ENCODE data around the gene TRIO.
"Not testable (repeated sequence)": the region's sequence is repeated elsewhere in the genome, so short reads cannot be mapped to it uniquely, and the experiment has no call there.

Gene TRIO

GRCh38 chr5:14383923-14384322 is 240.8 kb downstream of the TRIO start:
- DNase-seq (ENCODE audit: low read depth, low spot score) = no peak

DNA sequence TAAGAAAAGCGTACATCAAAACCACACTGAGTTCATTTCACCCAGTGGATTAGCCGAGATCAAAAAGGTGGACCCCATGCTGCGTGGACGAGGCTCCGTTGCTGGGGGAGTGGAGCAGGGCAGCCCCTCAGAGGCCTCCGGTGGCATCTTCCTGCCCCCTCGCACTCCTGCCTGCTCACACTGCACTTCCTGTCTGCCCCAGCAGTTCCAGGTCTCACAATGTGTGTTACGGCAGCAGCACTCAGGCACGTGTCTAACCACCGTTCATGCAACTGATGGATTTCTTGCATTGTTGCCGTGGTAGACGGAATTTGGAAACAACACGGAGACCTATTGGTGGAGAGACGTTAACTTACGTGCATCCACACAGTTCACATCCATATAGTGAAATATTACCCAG is 241.9 kb downstream of the TRIO start:
- DNase-seq (ENCODE audit: low read depth, low spot score) = no peak

DNA sequence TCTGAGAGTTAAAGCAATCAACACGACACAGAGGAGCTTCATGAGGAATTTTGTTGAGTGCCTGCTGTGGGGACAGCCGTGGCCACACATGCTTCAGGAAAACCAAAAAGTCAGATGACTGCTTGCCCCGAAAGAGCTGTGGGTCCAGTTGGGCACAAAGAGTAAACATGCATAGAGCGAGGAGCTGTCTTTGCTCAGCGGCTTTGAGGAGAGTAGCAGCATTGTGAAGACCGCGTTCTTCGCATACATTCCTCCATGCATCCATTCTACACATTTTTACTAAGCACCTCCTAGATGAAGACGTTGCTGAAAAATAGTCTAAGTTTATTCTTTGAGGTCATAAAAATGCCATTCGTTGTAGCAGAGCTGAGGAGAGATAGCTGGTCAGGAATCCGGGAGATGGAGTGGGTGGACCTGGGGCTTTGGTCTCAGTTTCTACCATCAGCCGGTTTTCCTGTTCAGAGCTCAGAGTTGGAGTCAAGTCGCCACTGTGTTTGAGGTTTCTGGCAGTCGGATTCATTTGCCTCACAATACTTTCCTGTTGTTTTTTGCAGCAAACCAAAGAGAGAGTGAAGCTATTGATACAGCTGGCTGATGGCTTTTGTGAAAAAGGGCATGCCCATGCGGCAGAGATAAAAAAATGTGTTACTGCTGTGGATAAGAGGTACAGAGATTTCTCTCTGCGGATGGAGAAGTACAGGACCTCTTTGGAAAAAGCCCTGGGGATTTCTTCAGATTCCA is 243.9 kb downstream of the TRIO start:
- DNase-seq (ENCODE audit: low read depth, low spot score) = no peak

GRCh38 chr5:14388741-14389140 is 245.6 kb downstream of the TRIO start:
- no peak for DNase-seq (ENCODE audit: low read depth, low spot score)

DNA sequence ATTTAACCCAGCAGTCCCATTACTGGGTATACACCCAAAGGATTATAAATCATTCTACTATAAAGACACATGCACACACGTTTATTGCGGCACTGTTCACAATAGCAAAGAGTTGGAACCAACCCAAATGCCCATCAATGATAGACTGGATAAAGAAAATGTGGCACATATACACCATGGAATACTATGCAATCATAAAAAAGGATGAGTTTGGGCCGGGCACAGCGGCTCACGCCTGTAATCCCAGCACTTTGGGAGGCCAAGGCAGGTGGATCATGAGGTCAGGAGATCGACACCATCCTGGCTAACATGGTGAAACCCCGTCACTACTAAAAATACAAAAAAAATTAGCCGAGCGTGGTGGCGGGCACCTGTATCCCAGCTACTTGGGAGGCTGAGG is 249.4 kb downstream of the TRIO start:
- not testable (repeated sequence) for DNase-seq (ENCODE audit: low read depth, low spot score)

DNA sequence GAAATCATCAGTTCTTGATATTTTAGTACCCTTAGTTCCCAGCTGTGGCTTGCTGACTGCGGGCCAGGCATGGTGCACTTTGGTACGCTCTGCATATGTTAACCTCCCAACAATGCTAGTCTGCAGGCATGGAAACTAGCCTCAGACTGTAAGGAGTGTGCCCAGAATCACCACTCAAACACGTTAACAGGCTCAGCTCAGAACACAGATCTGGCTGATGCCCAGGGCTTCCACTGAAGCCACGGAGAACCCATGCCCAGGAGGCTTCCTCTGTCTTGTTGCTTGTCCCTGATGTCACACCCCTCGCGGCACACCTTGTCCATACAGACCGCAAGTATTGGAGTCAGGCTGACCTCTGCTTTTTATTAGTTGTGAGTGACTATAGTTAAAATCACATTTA is 251.2 kb downstream of the TRIO start:
- no peak for DNase-seq (ENCODE audit: low read depth, low spot score)

DNA sequence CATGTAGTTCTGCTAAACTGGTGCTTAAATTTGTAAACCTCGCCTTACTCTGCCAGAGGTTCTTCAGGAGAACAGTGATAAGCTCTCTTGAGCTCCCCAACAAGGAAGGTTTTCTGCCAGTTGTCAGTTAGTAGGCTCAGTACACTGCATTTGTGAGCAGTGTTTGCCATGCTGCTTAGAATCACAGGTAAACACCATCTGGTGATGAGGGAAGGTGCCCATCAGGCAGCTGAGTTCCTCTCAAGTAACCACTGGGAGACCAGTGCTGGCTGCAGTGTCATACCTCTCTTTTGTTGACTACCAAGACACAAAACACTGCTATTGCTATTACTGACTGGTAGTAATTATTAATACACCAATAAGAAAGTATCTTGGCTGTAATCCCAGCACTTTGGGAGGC is 252.3 kb downstream of the TRIO start:
- no peak for DNase-seq (ENCODE audit: low read depth, low spot score)

DNA sequence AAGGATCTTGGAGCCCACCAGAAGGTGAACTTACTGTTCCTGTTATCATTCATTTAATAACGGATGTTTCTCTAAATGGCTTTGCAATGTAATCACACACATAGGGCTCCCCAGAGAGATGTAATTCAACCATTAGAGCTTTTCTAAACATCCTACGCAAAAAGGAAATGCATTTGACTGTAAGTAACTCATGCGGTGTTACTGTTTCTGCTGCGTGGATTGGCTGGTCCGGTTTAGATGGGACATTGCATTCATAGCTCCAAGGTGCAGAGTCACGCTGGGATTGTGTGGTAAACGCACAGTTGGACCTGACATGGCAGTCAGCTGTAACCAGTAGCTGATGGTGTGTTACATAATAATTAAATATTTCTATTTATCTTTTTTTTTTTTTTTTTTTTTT is 252.9 kb downstream of the TRIO start:
- no peak for DNase-seq (ENCODE audit: low read depth, low spot score)

GRCh38 chr5:14396737-14397136 is 253.6 kb downstream of the TRIO start:
- DNase-seq (ENCODE audit: low read depth, low spot score) = no peak

DNA sequence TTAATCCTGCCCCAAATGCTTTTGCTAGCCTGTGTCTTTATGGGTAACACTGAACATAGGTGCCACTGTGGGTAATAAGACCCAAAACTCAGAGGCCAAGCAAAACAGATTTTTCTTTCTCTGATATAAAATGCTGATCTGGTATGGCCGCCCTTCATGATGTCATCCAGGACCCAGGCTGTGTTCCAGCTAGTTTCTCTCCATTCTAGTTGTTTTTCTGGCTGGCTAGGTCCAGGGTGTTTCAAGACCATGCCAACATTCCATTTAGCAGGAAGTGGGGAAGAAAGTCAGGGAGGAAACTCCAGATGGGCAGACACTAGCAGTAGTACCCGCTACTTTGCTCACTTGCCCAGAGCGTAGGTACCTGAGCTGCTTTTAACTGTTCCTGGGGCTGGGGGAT is 254.6 kb downstream of the TRIO start:
- DNase-seq (ENCODE audit: low read depth, low spot score) = no peak

DNA sequence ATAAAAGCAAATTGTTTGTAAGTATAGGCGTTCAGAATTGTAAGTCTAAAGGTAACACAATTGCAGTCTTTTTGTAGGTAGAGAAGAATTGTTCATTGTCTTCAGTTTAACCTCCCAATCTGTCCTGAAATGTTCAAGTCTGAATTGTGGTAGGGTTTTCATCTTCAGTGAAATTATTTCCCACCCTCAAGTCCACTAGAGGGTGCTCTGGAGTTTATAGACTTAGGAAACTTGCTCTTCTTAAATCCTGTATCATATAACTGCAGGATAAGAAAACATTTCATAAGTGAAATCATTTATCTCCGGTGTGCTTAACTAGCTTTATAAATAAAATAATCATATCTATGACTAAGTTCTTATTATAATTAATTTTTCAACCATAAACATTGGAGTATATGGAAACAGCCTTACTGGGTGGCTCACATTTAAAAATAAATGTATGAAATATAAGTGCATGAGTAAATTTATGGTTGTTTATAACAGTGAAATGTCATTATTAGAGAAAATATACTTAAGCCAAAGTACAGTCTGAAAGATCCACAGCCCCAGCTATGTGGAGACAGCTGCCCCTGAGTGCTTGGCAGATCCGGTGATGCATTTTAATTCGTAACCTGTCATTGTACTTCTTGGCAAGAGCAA is 256.0 kb downstream of the TRIO start:
- no peak for DNase-seq (ENCODE audit: low read depth, low spot score)

GRCh38 chr5:14400085-14400484 is 256.9 kb downstream of the TRIO start:
- DNase-seq (ENCODE audit: low read depth, low spot score) = no peak

- no peak for DNase-seq (ENCODE audit: low read depth, low spot score)
These were observed 257.5 kb downstream of the TRIO start for GRCh38 chr5:14400611-14401010.

DNA sequence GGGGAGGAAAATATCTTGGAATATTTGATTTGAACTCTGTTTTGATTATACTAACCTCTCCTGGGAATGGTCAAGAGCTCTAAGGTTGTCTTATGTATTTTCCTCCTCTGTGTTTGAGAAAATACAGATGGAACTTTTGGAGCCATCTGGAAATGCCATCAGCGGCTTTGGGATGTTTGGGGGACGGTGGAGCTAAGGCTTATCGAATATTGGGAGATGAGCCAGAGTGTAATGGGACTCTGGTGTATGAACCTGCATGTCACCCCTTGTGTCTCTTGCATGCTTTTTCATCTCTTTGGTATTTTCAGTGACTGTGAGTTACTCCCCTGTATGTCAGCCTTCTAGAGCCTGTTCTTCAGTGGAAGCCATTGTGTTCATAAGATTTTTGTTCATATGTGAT is 258.5 kb downstream of the TRIO start:
- no peak for DNase-seq (ENCODE audit: low read depth, low spot score)

DNA sequence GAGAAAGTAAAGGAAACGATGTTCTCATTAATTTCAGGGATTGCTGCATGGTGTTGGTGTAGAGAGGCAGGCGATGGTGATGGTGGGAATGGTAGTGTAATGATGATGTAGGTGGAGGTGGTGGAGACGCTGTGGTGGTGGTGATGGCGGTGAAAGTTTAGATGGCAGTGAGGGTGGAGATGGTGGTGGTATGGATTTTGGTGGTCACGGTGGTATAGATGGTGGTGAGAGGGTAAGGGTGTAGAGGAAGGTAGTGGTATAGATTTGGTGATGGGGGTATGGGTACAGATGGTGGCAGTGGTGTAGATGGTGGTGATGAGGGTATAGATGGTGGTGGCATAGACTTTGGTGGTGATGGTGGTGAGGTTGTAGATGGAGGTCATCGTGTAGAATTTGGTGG is 259.3 kb downstream of the TRIO start:
- no peak for DNase-seq (ENCODE audit: low read depth, low spot score)

- no peak for DNase-seq (ENCODE audit: low read depth, low spot score)
These were observed 261.6 kb downstream of the TRIO start for GRCh38 chr5:14404780-14405179.

GRCh38 chr5:14405267-14405666 is 262.1 kb downstream of the TRIO start:
- no peak for DNase-seq (ENCODE audit: low read depth, low spot score)

DNA sequence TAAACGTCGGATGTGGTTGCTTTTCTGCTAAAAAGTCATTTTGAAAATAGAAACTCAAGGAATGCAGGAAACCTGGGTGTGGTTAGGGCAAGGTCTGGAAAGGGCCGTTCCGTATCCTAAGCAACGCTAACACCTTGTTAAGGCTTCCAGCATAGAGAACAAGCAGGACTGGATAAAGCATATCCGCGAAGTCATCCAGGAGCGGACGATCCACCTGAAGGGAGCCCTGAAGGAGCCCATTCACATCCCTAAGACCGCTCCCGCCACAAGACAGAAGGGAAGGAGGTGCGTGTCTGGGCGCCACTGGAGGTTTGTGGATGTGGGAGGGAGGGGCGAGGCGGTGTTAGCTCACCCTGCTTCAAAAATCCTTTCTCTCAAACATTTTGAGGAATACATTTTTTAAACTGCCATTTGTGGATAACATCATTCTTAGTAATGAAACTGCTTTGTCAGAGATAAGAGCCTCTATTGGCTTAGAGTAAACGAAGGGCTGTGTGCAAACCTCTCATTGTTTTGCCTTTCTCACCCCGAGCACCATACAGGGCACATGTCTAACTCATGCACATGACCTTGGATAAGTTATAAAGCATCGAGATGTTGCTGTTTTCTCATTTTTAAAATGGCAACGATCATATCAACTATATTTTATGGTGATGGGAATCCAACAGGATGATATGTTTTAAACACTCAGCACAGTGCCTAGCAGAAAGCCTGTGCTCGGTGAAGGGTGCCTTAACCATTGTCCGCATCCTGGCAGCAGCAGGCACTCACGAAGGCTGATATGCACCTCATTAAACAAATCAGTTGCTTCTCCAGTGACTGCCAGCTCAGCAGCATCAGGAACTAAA is 262.8 kb downstream of the TRIO start:
- no peak for DNase-seq (ENCODE audit: low read depth, low spot score)

DNA sequence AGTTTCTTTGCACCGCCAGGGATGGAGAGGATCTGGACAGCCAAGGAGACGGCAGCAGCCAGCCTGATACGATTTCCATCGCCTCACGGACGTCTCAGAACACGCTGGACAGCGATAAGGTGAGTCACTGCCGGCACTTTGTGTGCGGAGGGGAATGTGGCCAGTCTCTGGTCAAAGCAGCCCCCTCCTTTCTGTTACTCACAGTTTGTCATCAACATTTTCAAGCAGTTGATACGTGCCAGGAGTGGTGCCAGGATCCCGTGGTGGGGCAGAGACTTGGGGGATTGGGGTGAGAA is 263.4 kb downstream of the TRIO start:
- no peak for DNase-seq (ENCODE audit: low read depth, low spot score)

DNA sequence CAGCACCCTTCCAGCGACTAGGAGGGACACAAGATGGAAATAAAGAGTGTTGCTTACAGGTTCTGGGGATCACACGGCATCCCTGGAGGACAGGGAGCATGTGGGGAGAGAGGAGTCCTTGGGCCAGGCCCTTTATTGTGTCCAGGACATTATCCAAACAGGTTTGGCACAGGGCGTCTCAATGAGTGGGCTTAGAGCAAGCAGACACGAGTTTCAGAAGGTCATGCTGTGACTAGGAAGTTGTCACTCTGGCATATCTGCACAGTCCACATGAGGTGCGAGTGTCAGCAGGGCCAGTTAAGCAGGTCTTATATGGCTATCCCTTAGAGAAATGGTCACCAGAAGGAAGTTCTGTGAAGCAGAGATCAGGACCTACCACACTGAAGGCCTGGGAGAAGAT is 263.9 kb downstream of the TRIO start:
- no peak for DNase-seq (ENCODE audit: low read depth, low spot score)

DNA sequence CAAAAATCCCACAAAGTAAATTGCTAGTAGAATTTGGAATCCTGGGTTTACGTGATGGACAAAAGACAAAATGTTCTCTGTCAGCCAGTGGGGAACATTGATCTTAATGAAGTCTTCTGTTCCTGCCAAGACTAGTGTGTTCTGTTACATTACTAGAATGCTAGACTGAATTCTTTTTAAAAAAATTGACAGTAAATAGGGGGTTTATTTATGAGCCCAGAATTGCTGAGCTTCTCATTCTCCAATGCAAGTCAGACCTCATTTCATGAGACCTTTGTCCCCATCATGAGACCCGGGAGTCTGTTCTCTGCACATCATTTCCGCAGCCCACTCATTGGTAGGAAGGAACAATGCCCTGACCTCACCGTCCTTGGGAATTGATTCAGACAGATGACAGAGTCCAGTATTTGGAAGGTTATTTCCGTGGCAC is 264.6 kb downstream of the TRIO start:
- DNase-seq (ENCODE audit: low read depth, low spot score) = no peak

- DNase-seq (ENCODE audit: low read depth, low spot score) = no peak
These were observed 265.9 kb downstream of the TRIO start for GRCh38 chr5:14408969-14409586.

DNA sequence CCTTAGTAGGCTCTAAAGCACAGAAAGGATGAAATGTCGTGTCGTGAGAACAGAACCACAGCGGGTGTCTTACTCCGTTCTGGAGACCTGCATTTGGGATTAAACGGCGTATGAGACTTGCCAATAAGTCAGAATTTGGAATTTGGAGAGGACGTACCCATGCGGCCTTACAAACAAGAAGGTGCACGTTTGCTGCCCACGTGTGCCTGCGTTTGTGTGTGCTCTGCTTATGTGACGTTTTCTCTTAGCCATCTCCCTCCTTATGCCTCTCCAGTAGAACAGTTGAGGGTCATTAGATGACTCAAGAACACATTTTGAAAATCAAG is 266.9 kb downstream of the TRIO start:
- no peak for DNase-seq (ENCODE audit: low read depth, low spot score)
